HEK293 (cell line): Measurements from ENCODE around the gene RGS12.

Source experiments
- CTCF ChIA-PET: fragments of 350-600 bp; formaldehyde crosslinking; extraction: SDS; loops from one replicate; lab custom pipeline; 2021; ENCODE audit warnings: antibody characterized with exemption; lab: Yijun Ruan, JAX
- POLR2A ChIA-PET: fragments of 300-600 bp; formaldehyde crosslinking; extraction: SDS; loops from one replicate; lab custom pipeline; 2020; ENCODE audit warnings: antibody characterized with exemption, inconsistent platforms; lab: Yijun Ruan, JAX
- H3K27ac ChIP-seq: fragments of 200-500 bp; sonication (Bioruptor generic); 2 replicates; pipeline ENCODE4 v1.5.1; 2014; ENCODE audit warnings: low read depth, low read length, control low read depth, inconsistent platforms; ENCODE audit errors: extremely low read depth
- H3K36me3 ChIP-seq, 2 experiments: fragments of 200-500 bp in 1 of 2; sonication (Bioruptor generic) in 1 of 2; 1 replicate in 1 of 2; 2 replicates in 1 of 2; pipeline ENCODE4 v1.5.1; 2014 to 2017; ENCODE audit warnings: inconsistent platforms in 2 of 2, low read length in 2 of 2; ENCODE audit not compliant: control insufficient read depth in 2 of 2, insufficient read depth in 1 of 2
- H3K4me1 ChIP-seq: fragments of 200-500 bp; sonication (Bioruptor generic); 2 replicates; pipeline ENCODE4 v1.5.1; 2014; ENCODE audit warnings: mild to moderate bottlenecking, low read length, inconsistent platforms; ENCODE audit not compliant: control insufficient read depth, insufficient read depth
- H3K4me3 ChIP-seq: 2 replicates; pipeline ENCODE4 v1.5.1; 2011; ENCODE audit warnings: low read depth, mild to moderate bottlenecking, control low read depth, low read length, moderate library complexity
- H3K9me3 ChIP-seq: fragments of 200-500 bp; sonication (Bioruptor generic); 2 replicates; pipeline ENCODE4 v1.5.1; 2014; ENCODE audit warnings: low read depth, low read length, inconsistent platforms; ENCODE audit not compliant: control insufficient read depth, insufficient read depth
- FEZF1 ChIP-seq: fragments of 450-650 bp; formaldehyde crosslinking; IDR thresholded peaks from 2 replicates; pipeline ENCODE4 v1.5.1; 2016; ENCODE audit warnings: missing biosample characterization, missing genetic modification characterization
- GLIS1 ChIP-seq: fragments of 450-650 bp; formaldehyde crosslinking; IDR thresholded peaks from 2 replicates; pipeline ENCODE4 v1.5.1; 2016; ENCODE audit warnings: missing biosample characterization, missing genetic modification characterization
- GLIS2 ChIP-seq: fragments of 450-650 bp; formaldehyde crosslinking; IDR thresholded peaks from 2 replicates; pipeline ENCODE4 v1.5.1; 2016; ENCODE audit warnings: missing biosample characterization, missing genetic modification characterization
- HOXD13 ChIP-seq: sonication (generic); formaldehyde crosslinking; IDR thresholded peaks from 2 replicates; pipeline ENCODE4 v1.8.0; 2022; ENCODE audit warnings: missing genetic modification reagents, borderline replicate concordance
- KLF1 ChIP-seq: fragments of 450-650 bp; formaldehyde crosslinking; IDR thresholded peaks from 2 replicates; pipeline ENCODE4 v1.5.1; 2016; ENCODE audit warnings: missing biosample characterization, missing genetic modification characterization
- KLF9 ChIP-seq: fragments of 450-650 bp; formaldehyde crosslinking; IDR thresholded peaks from 2 replicates; pipeline ENCODE4 v1.5.1; 2016; ENCODE audit warnings: missing biosample characterization, missing genetic modification characterization, low read depth
- OSR2 ChIP-seq: fragments of 450-650 bp; formaldehyde crosslinking; IDR thresholded peaks from 2 replicates; pipeline ENCODE4 v1.5.1; 2016; ENCODE audit warnings: missing biosample characterization, missing genetic modification characterization
- PATZ1 ChIP-seq: fragments of 450-650 bp; formaldehyde crosslinking; IDR thresholded peaks from 2 replicates; pipeline ENCODE4 v1.5.1; 2016; ENCODE audit warnings: missing biosample characterization, missing genetic modification characterization
- PRDM10 ChIP-seq: fragments of 450-650 bp; formaldehyde crosslinking; IDR thresholded peaks from 2 replicates; pipeline ENCODE4 v1.5.1; 2016; ENCODE audit warnings: missing biosample characterization, missing genetic modification characterization
- TRIM28 ChIP-seq: IDR thresholded peaks from 2 replicates; pipeline ENCODE4 v1.6.1; 2011; ENCODE audit warnings: low read length, control low read depth, borderline replicate concordance
- ZBTB20 ChIP-seq: fragments of 450-650 bp; formaldehyde crosslinking; IDR thresholded peaks from 2 replicates; pipeline ENCODE4 v1.5.1; 2016; ENCODE audit warnings: missing biosample characterization, missing genetic modification characterization
- ZIC2 ChIP-seq: fragments of 450-650 bp; formaldehyde crosslinking; IDR thresholded peaks from 2 replicates; pipeline ENCODE4 v1.5.1; 2016; ENCODE audit warnings: missing biosample characterization, missing genetic modification characterization
- ZNF10 ChIP-seq: fragments of 450-650 bp; formaldehyde crosslinking; IDR thresholded peaks from 2 replicates; pipeline ENCODE4 v1.5.1; 2017; ENCODE audit warnings: missing biosample characterization, missing genetic modification characterization
- ZNF19 ChIP-seq: fragments of 450-650 bp; formaldehyde crosslinking; IDR thresholded peaks from 2 replicates; pipeline ENCODE4; 2016; ENCODE audit warnings: missing biosample characterization, missing genetic modification characterization, low read depth
- ZNF223 ChIP-seq: fragments of 450-650 bp; formaldehyde crosslinking; IDR thresholded peaks from 2 replicates; pipeline ENCODE4 v1.5.1; 2016; ENCODE audit warnings: missing biosample characterization, missing genetic modification characterization
- ZNF266 ChIP-seq: fragments of 450-650 bp; formaldehyde crosslinking; IDR thresholded peaks from 2 replicates; pipeline ENCODE4 v1.5.1; 2016; ENCODE audit warnings: missing biosample characterization, missing genetic modification characterization, low read depth
- ZNF366 ChIP-seq: fragments of 450-650 bp; formaldehyde crosslinking; conservative IDR thresholded peaks from 2 replicates; pipeline ENCODE4 v1.5.1; 2016; ENCODE audit warnings: missing biosample characterization, missing genetic modification characterization
- ZNF391 ChIP-seq: fragments of 450-650 bp; formaldehyde crosslinking; IDR thresholded peaks from 2 replicates; pipeline ENCODE4 v1.5.1; 2016; ENCODE audit warnings: low read depth, missing biosample characterization, missing genetic modification characterization, borderline replicate concordance
- ZNF530 ChIP-seq: fragments of 450-650 bp; formaldehyde crosslinking; IDR thresholded peaks from 2 replicates; pipeline ENCODE4 v1.5.1; 2016; ENCODE audit warnings: low read depth, missing biosample characterization, missing genetic modification characterization
- ZNF600 ChIP-seq: fragments of 450-650 bp; formaldehyde crosslinking; IDR thresholded peaks from 2 replicates; pipeline ENCODE4 v1.5.1; 2016; ENCODE audit warnings: missing biosample characterization, missing genetic modification characterization
- ZNF610 ChIP-seq: fragments of 450-650 bp; formaldehyde crosslinking; IDR thresholded peaks from 2 replicates; pipeline ENCODE4 v1.5.1; 2016; ENCODE audit warnings: missing biosample characterization, missing genetic modification characterization, borderline replicate concordance
- ZNF692 ChIP-seq: fragments of 450-650 bp; formaldehyde crosslinking; IDR thresholded peaks from 2 replicates; pipeline ENCODE4 v1.5.1; 2016; ENCODE audit warnings: missing biosample characterization, missing genetic modification characterization
- ZNF701 ChIP-seq: fragments of 450-650 bp; formaldehyde crosslinking; IDR thresholded peaks from 2 replicates; pipeline ENCODE4 v1.5.1; 2016; ENCODE audit warnings: missing biosample characterization, missing genetic modification characterization
- ZNF76 ChIP-seq: fragments of 450-650 bp; formaldehyde crosslinking; IDR thresholded peaks from 2 replicates; pipeline ENCODE4; 2016; ENCODE audit warnings: low read depth, missing biosample characterization, missing genetic modification characterization, borderline replicate concordance
- TF ChIP-seq, protein P1 (sequence below): fragments of 450-650 bp; formaldehyde crosslinking; IDR thresholded peaks from 2 replicates; pipeline ENCODE4 v1.5.1; 2016; ENCODE audit warnings: missing biosample characterization, missing genetic modification characterization

RGS12 gene

DNA sequence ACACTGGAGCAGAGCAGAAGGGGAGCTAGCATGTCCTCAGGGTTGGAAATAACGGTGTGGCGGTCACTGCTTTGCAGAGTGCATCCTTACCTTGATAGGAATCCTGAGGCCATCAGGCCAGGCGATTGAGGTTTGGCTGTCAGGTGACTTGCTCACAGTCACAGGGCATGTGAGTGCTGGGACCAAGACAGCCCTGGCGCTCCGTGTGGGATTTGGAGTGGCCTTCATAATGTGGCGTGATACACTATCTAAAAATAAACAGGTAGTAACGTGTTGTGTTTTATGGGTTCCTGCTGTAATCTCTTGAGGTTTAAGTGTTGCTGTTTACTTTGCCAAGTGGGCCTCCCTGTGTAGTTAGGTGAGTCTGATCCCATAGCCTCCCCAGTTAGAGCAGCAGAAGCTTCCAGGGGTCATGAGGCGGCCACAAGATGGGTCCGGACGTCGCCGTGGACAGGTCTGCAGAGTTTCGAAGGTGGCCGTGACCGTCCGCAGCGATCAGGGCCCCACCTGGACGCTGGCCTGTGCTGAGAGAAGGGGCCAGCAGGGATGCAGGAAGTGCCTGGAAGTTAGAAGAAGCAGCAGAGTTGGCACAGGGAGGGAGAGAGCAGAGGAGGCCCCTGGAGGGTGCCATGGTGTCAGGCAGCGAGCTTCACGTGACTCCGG lies 27.7 kb downstream of the RGS12 start (continued):
- TF ChIP-seq FEZF1 (tag by site-specific recombination) (peak; percentile 45; the same call in 1 of the 2 replicates), ZNF530 (tag by site-specific recombination) (no peak), ZNF610 (tag by site-specific recombination) (no peak), ZIC2 (tag by site-specific recombination) (peak; percentile 77), ZNF600 (tag by site-specific recombination) (0 out of 2 replicates have a peak, but pooled peaks have one; percentile 49), ZNF692 (tag by site-specific recombination) (peak; percentile 45; the same call in 1 of the 2 replicates), GLIS2 (tag by site-specific recombination) (0 out of 2 replicates have a peak, but pooled peaks have one; percentile 16), ZNF366 (peak; percentile 49), TRIM28 (0 out of 2 replicates have a peak, but pooled peaks have one; percentile 49), GLIS1 (tag by site-specific recombination) (peak; percentile 99), KLF1 (tag by site-specific recombination) (peak; percentile 63), PRDM10 (tag by site-specific recombination) (peak; percentile 84), HOXD13 (CRISPR knock-in tag) (no peak), ZBTB20 (0 out of 2 replicates have a peak, but pooled peaks have one; percentile 36)

DNA sequence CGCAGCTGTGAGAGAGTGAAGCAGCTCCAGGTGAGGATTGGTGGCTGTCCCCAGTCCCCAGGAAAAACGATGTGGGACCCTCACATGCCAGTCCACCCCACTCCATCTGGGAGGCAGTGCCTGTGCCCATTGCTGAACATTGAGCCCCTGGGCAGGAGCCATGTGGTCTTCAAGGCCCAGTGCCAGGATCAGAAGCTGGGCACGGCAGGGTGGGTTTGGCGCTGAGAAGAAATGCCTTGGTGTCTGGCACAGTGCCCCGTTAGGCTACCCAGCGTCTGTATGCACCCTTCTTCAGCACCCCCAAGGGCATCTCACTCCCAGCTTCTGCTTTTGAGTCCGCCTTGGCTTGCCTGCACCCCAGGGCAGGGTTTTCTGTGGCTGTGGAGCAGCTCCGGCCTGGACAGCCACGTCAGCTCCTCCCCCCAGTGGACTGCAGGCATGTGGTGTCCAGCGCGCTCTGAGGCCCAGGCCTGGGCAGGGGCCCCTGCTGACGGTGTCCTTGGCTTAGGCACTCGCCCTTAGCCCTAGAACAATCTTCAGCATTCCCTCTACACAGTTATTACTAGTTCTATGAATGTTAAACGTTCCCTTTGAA lies 28.6 kb downstream of the RGS12 start:
- no peaks in the 10 kb centered on the region for H3K9me3 ChIP-seq
- peak overlapping the region; percentile 82; the same call in 1 of the 2 replicates for H3K27ac ChIP-seq
- H3K4me1 ChIP-seq = peaks cover 13% of the 10 kb centered on the region
- peaks cover 0 to 35% of the 10 kb centered on the region in 2 experiments; a peak in 1 of 3 replicates for H3K36me3 ChIP-seq
- ChIA-PET POLR2A (no interaction called here), CTCF (no interaction called here)
- TF ChIP-seq ZNF76 (tag by site-specific recombination) (no peak), ZNF10 (no peak), ZNF19 (tag by site-specific recombination) (no peak), PATZ1 (tag by site-specific recombination) (no peak), ZNF266 (tag by site-specific recombination) (no peak), ZNF391 (no peak), OSR2 (tag by site-specific recombination) (no peak), ZNF701 (no peak), KLF9 (tag by site-specific recombination) (no peak), ZNF223 (tag by site-specific recombination) (no peak)
- TF ChIP-seq, protein P1, sequence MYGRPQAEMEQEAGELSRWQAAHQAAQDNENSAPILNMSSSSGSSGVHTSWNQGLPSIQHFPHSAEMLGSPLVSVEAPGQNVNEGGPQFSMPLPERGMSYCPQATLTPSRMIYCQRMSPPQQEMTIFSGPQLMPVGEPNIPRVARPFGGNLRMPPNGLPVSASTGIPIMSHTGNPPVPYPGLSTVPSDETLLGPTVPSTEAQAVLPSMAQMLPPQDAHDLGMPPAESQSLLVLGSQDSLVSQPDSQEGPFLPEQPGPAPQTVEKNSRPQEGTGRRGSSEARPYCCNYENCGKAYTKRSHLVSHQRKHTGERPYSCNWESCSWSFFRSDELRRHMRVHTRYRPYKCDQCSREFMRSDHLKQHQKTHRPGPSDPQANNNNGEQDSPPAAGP = no peak
- no peak overlapping the region for H3K4me3 ChIP-seq
